Neural cell (in vitro differentiated cells): ENCODE results near the gene IRS2. TPM values are rescaled to one million over a fixed set of nuclear protein-coding genes. Genes with fewer than 3 reads are reported as not detected.

ENCODE experiments used
- H2AFZ ChIP-seq: fragments of 200-600, 300-800 bp; sonication (generic), shearing (Covaris generic); 2 replicates; pipeline ENCODE4 v1.6.0; 2014; ENCODE audit warnings: low read depth, mild to moderate bottlenecking, antibody characterized with exemption, low read length, moderate library complexity
- H3F3A ChIP-seq: fragments of 200-600 bp; shearing (Covaris generic); 2 replicates; pipeline ENCODE4 v1.6.1; 2016; ENCODE audit warnings: mild to moderate bottlenecking, moderate library complexity, mixed read lengths, antibody characterized with exemption, low read length; ENCODE audit not compliant: insufficient read depth, poor library complexity, severe bottlenecking
- H3K27ac ChIP-seq: fragments of 200-600, 300-800 bp; sonication (generic), shearing (Covaris generic); 2 replicates; pipeline ENCODE4 v1.5.1; 2014; ENCODE audit warnings: mild to moderate bottlenecking, low read length, moderate library complexity
- H3K27me3 ChIP-seq: fragments of 300-800, 200-600 bp; sonication (generic), shearing (Covaris generic); 2 replicates; pipeline ENCODE4 v1.6.0; 2014; ENCODE audit warnings: mild to moderate bottlenecking, low read depth, low read length, moderate library complexity; ENCODE audit not compliant: insufficient read depth
- H3K36me3 ChIP-seq: fragments of 300-800, 200-600 bp; sonication (generic), shearing (Covaris generic); 2 replicates; pipeline ENCODE4 v1.5.1; 2014; ENCODE audit warnings: mild to moderate bottlenecking, antibody characterized with exemption, low read length, moderate library complexity; ENCODE audit not compliant: insufficient read depth
- H3K4me2 ChIP-seq: fragments of 300-800, 200-600 bp; sonication (generic), shearing (Covaris generic); 2 replicates; pipeline ENCODE4 v1.6.0; 2014; ENCODE audit warnings: mild to moderate bottlenecking, low read length
- H3K4me3 ChIP-seq: fragments of 300-800, 200-600 bp; sonication (generic), shearing (Covaris generic); 2 replicates; pipeline ENCODE4 v1.5.1; 2014; ENCODE audit warnings: mild to moderate bottlenecking, low read length, moderate library complexity
- H3K79me2 ChIP-seq: fragments of 200-600 bp; shearing (Covaris generic); replicated peaks from 2 replicates; pipeline ENCODE4 v1.6.0; 2014; ENCODE audit warnings: mild to moderate bottlenecking, low read length, moderate library complexity; ENCODE audit not compliant: insufficient read depth
- H3K9ac ChIP-seq: fragments of 300-800, 200-600 bp; sonication (generic), shearing (Covaris generic); 2 replicates; pipeline ENCODE4 v1.6.1; 2016; ENCODE audit warnings: mild to moderate bottlenecking, low read length, mixed read lengths
- H3K9me2 ChIP-seq: fragments of 200-600 bp; shearing (Covaris generic); 2 replicates; pipeline ENCODE4 v1.6.1; 2016; ENCODE audit warnings: mild to moderate bottlenecking, low read length, mixed read lengths; ENCODE audit not compliant: insufficient read depth
- H3K9me3 ChIP-seq: fragments of 200-600, 300-800 bp; sonication (generic), shearing (Covaris generic); 2 replicates; pipeline ENCODE4 v1.6.1; 2016; ENCODE audit warnings: mild to moderate bottlenecking, mixed run types, low read length, moderate library complexity, mixed read lengths
- H4K20me1 ChIP-seq: fragments of 200-600 bp; shearing (Covaris generic); 2 replicates; pipeline ENCODE4 v1.6.1; 2016; ENCODE audit warnings: mild to moderate bottlenecking, mixed run types; ENCODE audit not compliant: insufficient read depth
- CTCF ChIP-seq: fragments of 450-650 bp; IDR thresholded peaks from 2 replicates; pipeline ENCODE4 v1.5.1; 2014; ENCODE audit warnings: antibody characterized with exemption, mild to moderate bottlenecking, moderate library complexity; ENCODE audit not compliant: poor library complexity, severe bottlenecking
- EP300 ChIP-seq: fragments of 450-650 bp; conservative IDR thresholded peaks from 2 replicates; pipeline ENCODE4 v1.6.1; 2014; ENCODE audit warnings: antibody characterized with exemption, mild to moderate bottlenecking, moderate library complexity; ENCODE audit not compliant: poor library complexity, severe bottlenecking
- EZH2 ChIP-seq: fragments of 200-600, 300-800 bp; shearing (Covaris generic), sonication (generic); IDR thresholded peaks from 2 replicates; pipeline ENCODE4 v1.6.1; 2014; ENCODE audit warnings: antibody characterized with exemption, low read length, borderline replicate concordance, mild to moderate bottlenecking; ENCODE audit not compliant: insufficient read depth, poor library complexity, severe bottlenecking
- MXI1 ChIP-seq: fragments of 450-650 bp; conservative IDR thresholded peaks from 2 replicates; pipeline ENCODE4 v1.6.1; 2014; ENCODE audit warnings: antibody characterized with exemption, mild to moderate bottlenecking; ENCODE audit not compliant: poor library complexity, severe bottlenecking
- POLR2AphosphoS5 ChIP-seq: IDR thresholded peaks from 2 replicates; pipeline ENCODE4 v1.6.1; 2012
- RAD21 ChIP-seq: fragments of 450-650 bp; conservative IDR thresholded peaks from 2 replicates; pipeline ENCODE4 v1.6.1; 2014; ENCODE audit warnings: antibody characterized with exemption, mild to moderate bottlenecking, moderate library complexity
- REST ChIP-seq: IDR thresholded peaks from 2 replicates; pipeline ENCODE4 v1.6.1; 2012; ENCODE audit warnings: borderline replicate concordance
- SMC3 ChIP-seq: fragments of 450-650 bp; conservative IDR thresholded peaks from 2 replicates; pipeline ENCODE4 v1.6.1; 2014; ENCODE audit warnings: antibody characterized with exemption, mild to moderate bottlenecking, moderate library complexity; ENCODE audit not compliant: poor library complexity
- TAF1 ChIP-seq: IDR thresholded peaks from 2 replicates; pipeline ENCODE4 v1.6.1; 2012; ENCODE audit warnings: low read depth
- polyA plus RNA-seq: library from polyadenylated mRNA; depleted of rRNA; stranded (reverse); fragments of >200 nt; gene quantifications from 2 replicates; pipeline ENCODE4 v1.2.3, GENCODE V29; 2014

IRS2 gene
- polyA plus RNA-seq, 1 donor from 2014 or later = 7.1 TPM

- Histone ChIP-seq H3K9me2 (no peaks in the 10 kb centered on the region), H3K27ac (no peak overlapping the region), H3F3A (no peaks in the 10 kb centered on the region), H3K9me3 (no peaks in the 10 kb centered on the region), H3K36me3 (no peaks in the 10 kb centered on the region), H3K4me3 (no peak overlapping the region), H3K9ac (no peak overlapping the region), H2AFZ (no peak overlapping the region), H4K20me1 (no peaks in the 10 kb centered on the region), H3K4me2 (no peak overlapping the region), H3K27me3 (no peaks in the 10 kb centered on the region), H3K79me2 (no peaks in the 10 kb centered on the region)
- TF ChIP-seq CTCF (no peak), SMC3 (no peak), EP300 (no peak), REST (no peak), POLR2AphosphoS5 (no peak), TAF1 (no peak), EZH2 (no peak), MXI1 (no peak), RAD21 (no peak)
Observed at GRCh38 chr13:109725995-109726637, 60.3 kb downstream of the IRS2 start.

GRCh38 chr13:109725297-109725696 lies 61.1 kb downstream of the IRS2 start:
- H3K27me3 ChIP-seq = no peaks in the 10 kb centered on the region
- no peak overlapping the region for H3K4me3 ChIP-seq
- no peaks in the 10 kb centered on the region for H3K79me2 ChIP-seq
- no peaks in the 10 kb centered on the region for H3K9me3 ChIP-seq
- TF ChIP-seq CTCF (no peak), REST (no peak), EZH2 (no peak), SMC3 (no peak), POLR2AphosphoS5 (no peak), RAD21 (no peak), TAF1 (no peak), MXI1 (no peak), EP300 (no peak)
- H3K4me2 ChIP-seq = no peak overlapping the region
- H3K9ac ChIP-seq = no peak overlapping the region
- H3K9me2 ChIP-seq = no peaks in the 10 kb centered on the region
- H2AFZ ChIP-seq = no peak overlapping the region
- no peaks in the 10 kb centered on the region for H3F3A ChIP-seq
- no peaks in the 10 kb centered on the region for H3K36me3 ChIP-seq
- no peaks in the 10 kb centered on the region for H4K20me1 ChIP-seq
- no peak overlapping the region for H3K27ac ChIP-seq
